ENCODE measurements around the gene UNC5C. TPM values are rescaled to one million over a fixed set of nuclear protein-coding genes. Genes with fewer than 3 reads are reported as not detected.

UNC5C gene
- total RNA-seq, 2 experiments from 2014 or later = not detected

- H3K4me3 Mint-ChIP-seq = no peak overlapping the region
- H3K9me3 ChIP-seq (ENCODE audit: control insufficient read depth in 1 of 2, insufficient read depth in 1 of 2, low read length in 2 of 2) = no peaks in the 10 kb centered on the region
- H3K4me1 ChIP-seq (ENCODE audit: insufficient read depth, low read length) = no peaks in the 10 kb centered on the region
- H3K27me3 Mint-ChIP-seq = no peaks in the 10 kb centered on the region
- H3K9me3 Mint-ChIP-seq = no peaks in the 10 kb centered on the region
- POLR2A ChIA-PET = no interaction called here
- H3K36me3 ChIP-seq (ENCODE audit: insufficient read depth, low read length) = no peaks in the 10 kb centered on the region
- no peak overlapping the region for H3K4me3 ChIP-seq (ENCODE audit: low read length)
- no peaks in the 10 kb centered on the region for H3K27me3 ChIP-seq (ENCODE audit: control insufficient read depth in 1 of 2, insufficient read depth in 2 of 2, low read length in 2 of 2)
- H3K27ac Mint-ChIP-seq = no peak overlapping the region
- no peaks in the 10 kb centered on the region for H3K36me3 Mint-ChIP-seq (ENCODE audit: low read depth)
- no peaks in the 10 kb centered on the region for H3K4me1 Mint-ChIP-seq (ENCODE audit: low read depth)
- H3K27ac ChIP-seq (ENCODE audit: low read depth in 1 of 2, low read length in 2 of 2) = no peak overlapping the region
- CTCF ChIA-PET = no interaction called here
- DNase-seq = no peak
- ATAC-seq (ENCODE audit: poor library complexity) = no peak
- intact Hi-C loops (cut with DNase I, micrococcal nuclease) = no loop called here
- no peak for TF ChIP-seq CTCF (IDR thresholded peaks at IDR 0.05)
These were observed 25.9 kb downstream of the UNC5C start for GRCh38 chr4:95522682-95523530.

- H3K4me1 Mint-ChIP-seq (ENCODE audit: low read depth) = no peaks in the 10 kb centered on the region
- Histone ChIP-seq H3K36me3 (ENCODE audit: insufficient read depth, low read length) (no peaks in the 10 kb centered on the region), H3K9me3 (ENCODE audit: control insufficient read depth in 1 of 2, insufficient read depth in 1 of 2, low read length in 2 of 2) (no peaks in the 10 kb centered on the region), H3K4me1 (ENCODE audit: insufficient read depth, low read length) (no peaks in the 10 kb centered on the region), H3K27me3 (ENCODE audit: control insufficient read depth in 1 of 2, insufficient read depth in 2 of 2, low read length in 2 of 2) (no peaks in the 10 kb centered on the region), H3K27ac (ENCODE audit: low read depth in 1 of 2, low read length in 2 of 2) (no peak overlapping the region), H3K4me3 (ENCODE audit: low read length) (no peak overlapping the region)
- H3K36me3 Mint-ChIP-seq (ENCODE audit: low read depth) = no peaks in the 10 kb centered on the region
- no peak for TF ChIP-seq CTCF (IDR thresholded peaks at IDR 0.05)
- POLR2A ChIA-PET = no interaction called here
- no peak for DNase-seq
- H3K4me3 Mint-ChIP-seq = no peak overlapping the region
- CTCF ChIA-PET = no interaction called here
- no peak overlapping the region for H3K27ac Mint-ChIP-seq
- ATAC-seq (ENCODE audit: poor library complexity) = no peak
- H3K27me3 Mint-ChIP-seq = no peaks in the 10 kb centered on the region
- H3K9me3 Mint-ChIP-seq = no peaks in the 10 kb centered on the region
- intact Hi-C loops (cut with DNase I, micrococcal nuclease) = no loop called here
These were observed 31.0 kb downstream of the UNC5C start for GRCh38 chr4:95517576-95518345.

GRCh38 chr4:95516528-95517017 lies 32.2 kb downstream of the UNC5C start:
- ATAC-seq (ENCODE audit: poor library complexity) = no peak
- Histone ChIP-seq H3K27ac (ENCODE audit: low read depth in 1 of 2, low read length in 2 of 2) (no peak overlapping the region), H3K27me3 (ENCODE audit: control insufficient read depth in 1 of 2, insufficient read depth in 2 of 2, low read length in 2 of 2) (no peaks in the 10 kb centered on the region), H3K36me3 (ENCODE audit: insufficient read depth, low read length) (no peaks in the 10 kb centered on the region), H3K4me3 (ENCODE audit: low read length) (no peak overlapping the region), H3K4me1 (ENCODE audit: insufficient read depth, low read length) (no peaks in the 10 kb centered on the region), H3K9me3 (ENCODE audit: control insufficient read depth in 1 of 2, insufficient read depth in 1 of 2, low read length in 2 of 2) (no peaks in the 10 kb centered on the region)
- no peaks in the 10 kb centered on the region for H3K36me3 Mint-ChIP-seq (ENCODE audit: low read depth)
- no peak for DNase-seq
- ChIA-PET POLR2A (no interaction called here), CTCF (no interaction called here)
- intact Hi-C loops (cut with DNase I, micrococcal nuclease) = no loop called here
- H3K4me1 Mint-ChIP-seq (ENCODE audit: low read depth) = no peaks in the 10 kb centered on the region
- no peak for TF ChIP-seq CTCF (IDR thresholded peaks at IDR 0.05)
- no peak overlapping the region for H3K27ac Mint-ChIP-seq
- no peak overlapping the region for H3K4me3 Mint-ChIP-seq
- H3K27me3 Mint-ChIP-seq = no peaks in the 10 kb centered on the region
- no peaks in the 10 kb centered on the region for H3K9me3 Mint-ChIP-seq
